AG04449 (cell line): ENCODE data around the gene EIF4B.
"Not testable (repeated sequence)": the region's sequence is repeated elsewhere in the genome, so short reads cannot be mapped to it uniquely, and the experiment has no call there.

Experiments used
- CTCF ChIA-PET: fragments of 350-600 bp; formaldehyde crosslinking; extraction: SDS; loops from one replicate; lab custom pipeline; 2021; ENCODE audit warnings: antibody characterized with exemption; lab: Yijun Ruan, JAX
- POLR2A ChIA-PET: fragments of 400-600, 350-600 bp; formaldehyde crosslinking; extraction: SDS; loops from one replicate; lab custom pipeline; 2020; ENCODE audit warnings: antibody characterized with exemption, inconsistent platforms; lab: Yijun Ruan, JAX
- DNase-seq: peaks from one replicate; pipeline ENCODE4 v3.0.0-alpha.2; 2010; ENCODE audit warnings: low read depth, low spot score
- H3K4me3 ChIP-seq: 2 replicates; pipeline ENCODE4 v1.5.1; 2011; ENCODE audit warnings: low read depth, mild to moderate bottlenecking, control low read depth, low read length
- TF ChIP-seq, protein P1 (sequence below): IDR thresholded peaks from one replicate; pipeline ENCODE4 v1.5.1; 2011; ENCODE audit warnings: mild to moderate bottlenecking, moderate library complexity, low read length, control low read depth, inconsistent platforms; ENCODE audit not compliant: insufficient read depth; ENCODE audit errors: missing control alignments

Gene EIF4B

DNA sequence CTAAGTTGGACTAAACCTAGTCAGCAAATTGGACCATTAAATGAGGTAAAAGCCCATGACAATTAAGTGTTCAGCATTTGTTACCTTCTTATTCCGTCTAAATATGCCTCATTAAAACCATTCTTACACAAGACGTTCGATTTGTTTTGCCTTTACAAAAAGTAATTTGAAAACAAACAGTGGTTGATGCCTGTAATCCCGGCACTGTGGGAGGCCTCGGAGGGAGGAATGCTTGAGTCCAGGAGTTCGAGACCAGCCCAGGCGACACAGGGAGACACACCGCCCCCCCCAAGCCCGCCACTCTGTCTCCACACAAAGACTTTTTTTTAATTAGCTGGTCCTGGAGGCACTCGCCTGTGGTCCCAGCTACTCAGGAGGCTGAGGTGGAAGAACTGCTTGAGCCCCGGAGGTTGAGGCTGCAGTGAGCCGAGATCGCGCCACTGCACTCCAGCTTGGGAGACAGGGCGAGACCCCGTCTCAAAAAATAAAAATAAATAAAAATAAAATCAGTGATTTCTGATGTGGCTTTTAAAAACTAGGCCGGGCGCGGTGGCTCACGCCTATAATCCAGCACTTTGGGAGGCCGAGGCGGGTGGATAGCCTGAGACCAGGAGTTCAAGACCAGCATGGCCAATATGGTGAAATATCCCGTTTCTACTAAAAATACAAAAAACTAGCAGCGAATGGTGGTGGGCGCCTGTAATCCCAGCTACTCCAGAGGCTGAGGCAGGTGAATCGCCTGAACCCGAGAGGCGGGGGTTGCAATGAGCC lies 856 bp upstream of the EIF4B start:
- TF ChIP-seq, protein P1, sequence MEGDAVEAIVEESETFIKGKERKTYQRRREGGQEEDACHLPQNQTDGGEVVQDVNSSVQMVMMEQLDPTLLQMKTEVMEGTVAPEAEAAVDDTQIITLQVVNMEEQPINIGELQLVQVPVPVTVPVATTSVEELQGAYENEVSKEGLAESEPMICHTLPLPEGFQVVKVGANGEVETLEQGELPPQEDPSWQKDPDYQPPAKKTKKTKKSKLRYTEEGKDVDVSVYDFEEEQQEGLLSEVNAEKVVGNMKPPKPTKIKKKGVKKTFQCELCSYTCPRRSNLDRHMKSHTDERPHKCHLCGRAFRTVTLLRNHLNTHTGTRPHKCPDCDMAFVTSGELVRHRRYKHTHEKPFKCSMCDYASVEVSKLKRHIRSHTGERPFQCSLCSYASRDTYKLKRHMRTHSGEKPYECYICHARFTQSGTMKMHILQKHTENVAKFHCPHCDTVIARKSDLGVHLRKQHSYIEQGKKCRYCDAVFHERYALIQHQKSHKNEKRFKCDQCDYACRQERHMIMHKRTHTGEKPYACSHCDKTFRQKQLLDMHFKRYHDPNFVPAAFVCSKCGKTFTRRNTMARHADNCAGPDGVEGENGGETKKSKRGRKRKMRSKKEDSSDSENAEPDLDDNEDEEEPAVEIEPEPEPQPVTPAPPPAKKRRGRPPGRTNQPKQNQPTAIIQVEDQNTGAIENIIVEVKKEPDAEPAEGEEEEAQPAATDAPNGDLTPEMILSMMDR = no peak
- H3K4me3 ChIP-seq = peak overlapping the region; percentile 98
- DNase-seq = no peak
- ChIA-PET POLR2A (interaction anchor here (0.7 to 1.2 kb wide), 4 partner anchors 9 to 78 kb away, joined by 3 to 11 read pairs (median 3); no protein-coding TSS in a partner anchor), CTCF (interaction anchor here (0.6 to 4.0 kb wide), 6 partner anchors 25 to 882 kb away, joined by 3 to 22 read pairs (median 3); no protein-coding TSS in a partner anchor)

DNA sequence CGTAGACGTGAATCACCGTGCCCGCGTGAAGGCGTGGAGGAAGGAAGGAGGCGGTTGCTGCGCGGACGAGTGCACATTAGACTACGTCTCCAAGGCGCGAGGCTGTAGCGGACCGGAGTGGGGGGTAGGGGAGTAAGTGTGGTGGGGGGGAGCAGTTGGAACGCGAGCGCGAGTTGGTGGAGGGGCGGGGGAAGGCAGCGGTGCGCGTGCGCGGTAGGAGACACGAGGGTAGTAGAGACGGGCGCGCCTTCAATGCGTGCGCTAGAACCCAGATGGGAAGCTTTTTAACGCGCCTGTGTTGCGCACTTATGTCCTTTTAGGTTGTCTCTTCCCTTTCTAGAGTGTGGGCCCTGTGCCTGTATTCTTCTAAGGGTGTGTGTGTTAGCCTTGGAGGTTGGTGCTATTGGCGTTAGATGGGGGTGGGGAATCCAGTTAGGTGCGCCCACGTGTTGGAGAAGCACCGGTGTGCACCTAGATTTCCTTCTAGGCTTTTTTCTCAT lies 604 bp downstream of the EIF4B start:
- ChIA-PET CTCF (interaction anchor here (1.0 to 4.0 kb wide), 5 partner anchors 26 to 122 kb away, joined by 3 to 22 read pairs (median 5); no protein-coding TSS in a partner anchor), POLR2A (interaction anchor here (0.6 to 1.2 kb wide), 3 partner anchors 10 to 41 kb away, joined by 3 to 11 read pairs (median 5); no protein-coding TSS in a partner anchor)
- no peak for DNase-seq
- peak overlapping the region; percentile 98 for H3K4me3 ChIP-seq
- TF ChIP-seq, protein P1 = no peak

DNA sequence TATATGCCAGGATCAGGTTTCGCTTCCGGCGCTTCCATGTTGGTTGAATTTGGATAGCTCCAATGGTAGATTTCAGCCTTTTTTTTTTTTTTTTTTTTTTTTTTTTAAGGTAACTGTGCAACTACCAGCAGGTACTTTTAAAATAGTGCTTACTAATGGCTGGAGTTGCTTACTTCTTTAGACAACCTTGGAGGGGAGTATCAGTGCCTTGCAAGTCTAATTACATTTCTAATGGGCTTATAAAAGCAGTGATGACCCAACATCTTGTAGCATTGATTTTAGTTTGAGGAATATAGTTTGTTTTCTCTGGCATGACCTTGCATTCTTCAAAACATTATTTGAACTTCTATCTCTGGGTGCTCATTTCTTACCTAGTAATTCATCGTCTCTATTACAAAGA lies 1.1 kb downstream of the EIF4B start:
- no peak for DNase-seq
- TF ChIP-seq, protein P1 = no peak
- ChIA-PET CTCF (interaction anchor here (1.0 to 4.0 kb wide), 4 partner anchors 30 to 123 kb away, joined by 3 to 22 read pairs (median 4); no protein-coding TSS in a partner anchor), POLR2A (interaction anchor here (0.6 kb wide), 1 partner anchor 39 kb away, joined by 5 read pairs; no protein-coding TSS in a partner anchor)
- H3K4me3 ChIP-seq = peak overlapping the region; percentile 98

DNA sequence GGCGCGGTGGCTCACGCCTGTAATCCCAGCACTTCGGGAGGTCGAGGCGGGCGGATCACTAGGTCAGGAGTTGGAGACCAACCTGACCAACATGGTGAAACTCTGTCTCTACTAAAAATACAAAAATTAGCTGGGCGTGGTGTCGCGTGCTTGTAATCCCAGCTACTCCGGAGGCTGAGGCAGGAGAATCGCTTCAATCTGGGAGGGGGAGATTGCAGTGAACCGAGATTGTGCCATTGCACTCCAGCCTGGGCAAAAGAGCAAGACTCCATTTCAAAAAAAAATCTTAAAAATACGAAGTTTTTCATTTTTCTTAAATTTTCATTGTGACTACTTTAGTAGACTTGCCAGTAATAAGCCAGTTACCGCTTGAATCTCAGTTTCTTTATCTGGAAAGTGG lies 2.5 kb downstream of the EIF4B start:
- H3K4me3 ChIP-seq, CTCF ChIA-PET, POLR2A ChIA-PET, DNase-seq: not testable (repeated sequence)

DNA sequence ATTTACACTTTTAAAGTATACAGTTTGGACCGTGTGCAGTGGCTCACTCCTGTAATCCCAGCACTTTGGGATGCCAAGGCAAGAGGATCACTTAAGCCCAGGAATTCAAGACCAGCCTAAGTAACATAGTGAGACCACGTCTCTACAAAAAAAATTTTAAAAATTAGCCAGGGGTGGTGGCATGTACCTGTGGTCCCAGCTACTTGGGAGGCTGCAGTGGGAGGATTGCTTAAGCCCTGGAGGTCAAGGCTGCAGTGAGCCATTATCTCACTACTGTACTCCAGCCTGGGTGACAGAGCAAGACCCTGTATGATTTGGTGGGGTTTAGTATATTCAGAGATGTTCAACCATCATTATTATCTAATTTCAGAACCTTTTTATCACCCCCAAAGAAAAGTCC lies 4.7 kb downstream of the EIF4B start:
- ChIA-PET POLR2A (no interaction called here), CTCF (interaction anchor here (0.8 to 1.7 kb wide), 6 partner anchors 11 to 126 kb away, joined by 3 to 6 read pairs (median 4); no protein-coding TSS in a partner anchor)

DNA sequence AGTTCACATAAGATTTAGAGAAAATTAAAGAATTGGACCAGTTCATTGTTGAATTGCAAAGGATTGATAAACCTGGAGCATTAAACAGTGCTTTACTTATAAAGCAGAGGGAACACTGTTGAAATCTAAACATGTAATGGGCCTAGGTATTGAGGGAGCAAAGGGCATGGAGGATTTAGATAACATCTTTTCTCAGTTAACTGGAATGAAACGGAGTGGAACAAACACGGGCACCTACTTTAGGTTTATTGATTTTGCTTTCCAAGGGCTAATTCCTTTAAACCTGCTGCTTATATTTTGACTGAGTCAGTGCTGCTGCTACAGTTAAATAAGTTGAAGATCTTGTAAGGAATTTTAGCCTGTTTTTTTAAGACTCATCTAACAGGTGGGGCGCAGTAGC lies 5.6 kb downstream of the EIF4B start:
- no peak for DNase-seq
- TF ChIP-seq, protein P1 = no peak
- no peak overlapping the region for H3K4me3 ChIP-seq
- CTCF ChIA-PET = interaction anchor here (0.8 to 1.7 kb wide), 2 partner anchors 15 to 127 kb away, joined by 3 to 6 read pairs; no protein-coding TSS in a partner anchor
- POLR2A ChIA-PET = no interaction called here

More for the DNA sequence above, 4.7 kb downstream of the EIF4B start:
- no peak overlapping the region for H3K4me3 ChIP-seq
- no peak for DNase-seq
- TF ChIP-seq, protein P1 = no peak
